GM12878 (cell line): ENCODE data around the gene DMRTC2. TPM values are rescaled to one million over a fixed set of nuclear protein-coding genes. Genes with fewer than 3 reads are reported as not detected.

ENCODE experiments used
- CREB1 ChIP-seq: IDR thresholded peaks from 2 replicates; pipeline ENCODE4 v1.6.1; 2012; ENCODE audit warnings: low read depth, mild to moderate bottlenecking, inconsistent platforms
- IKZF2 ChIP-seq, 2 experiments: fragments of 450-650 bp; IDR thresholded peaks; 2 replicates each; pipeline ENCODE4 v1.6.1; 2017; ENCODE audit warnings: mild to moderate bottlenecking in 2 of 2, moderate library complexity in 2 of 2
- KAT2A ChIP-seq: conservative IDR thresholded peaks from 2 replicates; pipeline ENCODE4 v1.6.1; 2011; ENCODE audit warnings: low read depth, low read length; ENCODE audit not compliant: control insufficient read depth
- KDM1A ChIP-seq: fragments of 200-600 bp; sonication (generic); IDR thresholded peaks from 2 replicates; pipeline ENCODE4 v1.6.1; 2016; ENCODE audit warnings: borderline replicate concordance
- NR2C2 ChIP-seq: IDR thresholded peaks from 2 replicates; pipeline ENCODE4 v1.6.1; 2011; ENCODE audit warnings: borderline replicate concordance, low read depth; ENCODE audit not compliant: control insufficient read depth, insufficient read length
- RCOR1 ChIP-seq: conservative IDR thresholded peaks from 2 replicates; pipeline ENCODE4 v1.6.1; 2012; ENCODE audit warnings: low read depth, low read length, improper control_type of control experiment
- SRF ChIP-seq, 2 experiments: IDR thresholded peaks; 2 replicates each; pipeline ENCODE4 v1.6.1; 2011; ENCODE audit warnings: low read depth in 2 of 2, low read length in 2 of 2, mild to moderate bottlenecking in 1 of 2, moderate library complexity in 1 of 2
- ZNF217 ChIP-seq: fragments of 450-650 bp; IDR thresholded peaks from 2 replicates; pipeline ENCODE4 v1.6.1; 2017; ENCODE audit warnings: antibody characterized with exemption, mild to moderate bottlenecking
- ZNF622 ChIP-seq: fragments of 450-650 bp; IDR thresholded peaks from 2 replicates; pipeline ENCODE4 v1.6.1; 2017; ENCODE audit warnings: mild to moderate bottlenecking, inconsistent platforms
- polyA plus RNA-seq, 11 experiments: library from polyadenylated mRNA; depleted of rRNA in 4 of 11; unstranded in 6 of 11; stranded (reverse) in 5 of 11; fragments of >200 nt; fragmentation: Nextera tagmentation in 4 of 11; fragmentation: Illumina TruSeq in 1 of 11; extraction: Ambion mirVana in 4 of 11; extraction: Trizol in 1 of 11; gene quantifications; 1 replicate in 1 of 11; 2 replicates in 10 of 11; pipeline versions ENCODE4 v1.2.1 to v1.2.3, GENCODE V29; 2011 to 2016; ENCODE audit warnings: inconsistent platforms in 2 of 11, missing spikeins in 2 of 11, low read depth in 1 of 11
- total RNA-seq, 4 experiments: library from RNA; depleted of rRNA in 3 of 4; stranded (reverse); fragments of >200 nt in 3 of 4; fragmentation: Illumina TruSeq in 1 of 4; extraction: Trizol in 1 of 4; gene quantifications; 2 replicates each; pipeline versions ENCODE4 v1.2.1 to v1.2.3, GENCODE V29; 2013 to 2021
- TF ChIP-seq, protein P1 (sequence below): fragments of 450-650 bp; IDR thresholded peaks from 2 replicates; pipeline ENCODE4 v1.6.1; 2017; ENCODE audit warnings: mild to moderate bottlenecking, moderate library complexity
- TF ChIP-seq, protein P2 (sequence below): fragments of 150-350 bp; IDR thresholded peaks from 2 replicates; pipeline ENCODE4 v1.6.1; 2016; ENCODE audit warnings: low read depth, low read length
- TF ChIP-seq, protein P3 (sequence below): fragments of 450-650 bp; IDR thresholded peaks from 2 replicates; pipeline ENCODE4 v1.6.1; 2018; ENCODE audit warnings: mild to moderate bottlenecking, low read depth, moderate library complexity; ENCODE audit not compliant: partially characterized antibody
- TF ChIP-seq, protein P4 (sequence below): fragments of 450-650 bp; IDR thresholded peaks from 2 replicates; pipeline ENCODE4 v1.6.1; 2014; ENCODE audit warnings: mild to moderate bottlenecking
- TF ChIP-seq, protein P5 (sequence below): fragments of 450-650 bp; IDR thresholded peaks from 2 replicates; pipeline ENCODE4 v1.6.1; 2018; ENCODE audit warnings: borderline replicate concordance, mild to moderate bottlenecking; ENCODE audit not compliant: partially characterized antibody

The DMRTC2 gene
- total and polyA plus RNA-seq, 10 of the 15 experiments (the other 5 are each of a cell fraction or from before 2014, with no cell fraction given): not detected

DNA sequence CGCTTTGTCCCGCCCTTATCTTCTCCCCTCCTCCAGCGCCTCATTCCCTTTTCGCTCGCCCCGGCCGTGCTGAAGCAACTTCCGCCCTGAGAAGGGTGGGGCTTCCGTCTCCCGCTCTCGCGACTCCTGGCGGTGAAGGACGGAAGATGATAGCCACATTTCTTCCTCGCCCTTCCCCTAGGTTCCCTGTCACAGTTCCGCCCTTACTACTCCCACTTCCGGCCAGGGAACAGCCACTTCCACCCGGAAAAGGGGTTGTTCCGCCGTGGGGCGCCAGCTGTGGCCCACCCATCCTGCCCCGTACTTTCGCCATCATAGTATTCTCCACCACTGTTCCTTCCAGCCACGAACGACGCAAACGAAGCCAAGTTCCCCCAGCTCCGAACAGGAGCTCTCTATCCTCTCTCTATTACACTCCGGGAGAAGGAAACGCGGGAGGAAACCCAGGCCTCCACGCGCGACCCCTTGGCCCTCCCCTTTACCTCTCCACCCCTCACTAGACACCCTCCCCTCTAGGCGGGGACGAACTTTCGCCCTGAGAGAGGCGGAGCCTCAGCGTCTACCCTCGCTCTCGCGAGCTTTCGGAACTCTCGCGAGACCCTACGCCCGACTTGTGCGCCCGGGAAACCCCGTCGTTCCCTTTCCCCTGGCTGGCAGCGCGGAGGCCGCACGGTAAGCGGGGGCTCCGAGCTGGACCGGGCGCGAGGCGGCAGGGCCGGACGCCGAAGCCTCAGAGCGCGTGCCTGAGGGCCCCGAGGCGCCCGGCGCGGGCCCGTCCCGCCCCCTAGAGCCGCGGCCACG is 15.0 kb downstream of the DMRTC2 start, which contains the start of gene RPS19 (continued):
- TF ChIP-seq, protein P1, sequence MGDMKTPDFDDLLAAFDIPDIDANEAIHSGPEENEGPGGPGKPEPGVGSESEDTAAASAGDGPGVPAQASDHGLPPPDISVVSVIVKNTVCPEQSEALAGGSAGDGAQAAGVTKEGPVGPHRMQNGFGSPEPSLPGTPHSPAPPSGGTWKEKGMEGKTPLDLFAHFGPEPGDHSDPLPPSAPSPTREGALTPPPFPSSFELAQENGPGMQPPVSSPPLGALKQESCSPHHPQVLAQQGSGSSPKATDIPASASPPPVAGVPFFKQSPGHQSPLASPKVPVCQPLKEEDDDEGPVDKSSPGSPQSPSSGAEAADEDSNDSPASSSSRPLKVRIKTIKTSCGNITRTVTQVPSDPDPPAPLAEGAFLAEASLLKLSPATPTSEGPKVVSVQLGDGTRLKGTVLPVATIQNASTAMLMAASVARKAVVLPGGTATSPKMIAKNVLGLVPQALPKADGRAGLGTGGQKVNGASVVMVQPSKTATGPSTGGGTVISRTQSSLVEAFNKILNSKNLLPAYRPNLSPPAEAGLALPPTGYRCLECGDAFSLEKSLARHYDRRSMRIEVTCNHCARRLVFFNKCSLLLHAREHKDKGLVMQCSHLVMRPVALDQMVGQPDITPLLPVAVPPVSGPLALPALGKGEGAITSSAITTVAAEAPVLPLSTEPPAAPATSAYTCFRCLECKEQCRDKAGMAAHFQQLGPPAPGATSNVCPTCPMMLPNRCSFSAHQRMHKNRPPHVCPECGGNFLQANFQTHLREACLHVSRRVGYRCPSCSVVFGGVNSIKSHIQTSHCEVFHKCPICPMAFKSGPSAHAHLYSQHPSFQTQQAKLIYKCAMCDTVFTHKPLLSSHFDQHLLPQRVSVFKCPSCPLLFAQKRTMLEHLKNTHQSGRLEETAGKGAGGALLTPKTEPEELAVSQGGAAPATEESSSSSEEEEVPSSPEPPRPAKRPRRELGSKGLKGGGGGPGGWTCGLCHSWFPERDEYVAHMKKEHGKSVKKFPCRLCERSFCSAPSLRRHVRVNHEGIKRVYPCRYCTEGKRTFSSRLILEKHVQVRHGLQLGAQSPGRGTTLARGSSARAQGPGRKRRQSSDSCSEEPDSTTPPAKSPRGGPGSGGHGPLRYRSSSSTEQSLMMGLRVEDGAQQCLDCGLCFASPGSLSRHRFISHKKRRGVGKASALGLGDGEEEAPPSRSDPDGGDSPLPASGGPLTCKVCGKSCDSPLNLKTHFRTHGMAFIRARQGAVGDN: peak; percentile 92
- TF ChIP-seq SRF (IDR thresholded peaks at IDR 0.05; ENCODE audit: low read depth in 2 of 2, low read length in 2 of 2) (peak in 1 of 2 experiments; percentile 61; a peak in 1 of 4 replicates), ZNF217 (peak; percentile 64; the same call in 1 of the 2 replicates), RCOR1 (peak; percentile 99), CREB1 (peak; percentile 80), IKZF2 (IDR thresholded peaks at IDR 0.05) (peak; percentile 97), ZNF622 (no peak), KDM1A (no peak), KAT2A (no peak), NR2C2 (no peak)
- TF ChIP-seq, protein P2, sequence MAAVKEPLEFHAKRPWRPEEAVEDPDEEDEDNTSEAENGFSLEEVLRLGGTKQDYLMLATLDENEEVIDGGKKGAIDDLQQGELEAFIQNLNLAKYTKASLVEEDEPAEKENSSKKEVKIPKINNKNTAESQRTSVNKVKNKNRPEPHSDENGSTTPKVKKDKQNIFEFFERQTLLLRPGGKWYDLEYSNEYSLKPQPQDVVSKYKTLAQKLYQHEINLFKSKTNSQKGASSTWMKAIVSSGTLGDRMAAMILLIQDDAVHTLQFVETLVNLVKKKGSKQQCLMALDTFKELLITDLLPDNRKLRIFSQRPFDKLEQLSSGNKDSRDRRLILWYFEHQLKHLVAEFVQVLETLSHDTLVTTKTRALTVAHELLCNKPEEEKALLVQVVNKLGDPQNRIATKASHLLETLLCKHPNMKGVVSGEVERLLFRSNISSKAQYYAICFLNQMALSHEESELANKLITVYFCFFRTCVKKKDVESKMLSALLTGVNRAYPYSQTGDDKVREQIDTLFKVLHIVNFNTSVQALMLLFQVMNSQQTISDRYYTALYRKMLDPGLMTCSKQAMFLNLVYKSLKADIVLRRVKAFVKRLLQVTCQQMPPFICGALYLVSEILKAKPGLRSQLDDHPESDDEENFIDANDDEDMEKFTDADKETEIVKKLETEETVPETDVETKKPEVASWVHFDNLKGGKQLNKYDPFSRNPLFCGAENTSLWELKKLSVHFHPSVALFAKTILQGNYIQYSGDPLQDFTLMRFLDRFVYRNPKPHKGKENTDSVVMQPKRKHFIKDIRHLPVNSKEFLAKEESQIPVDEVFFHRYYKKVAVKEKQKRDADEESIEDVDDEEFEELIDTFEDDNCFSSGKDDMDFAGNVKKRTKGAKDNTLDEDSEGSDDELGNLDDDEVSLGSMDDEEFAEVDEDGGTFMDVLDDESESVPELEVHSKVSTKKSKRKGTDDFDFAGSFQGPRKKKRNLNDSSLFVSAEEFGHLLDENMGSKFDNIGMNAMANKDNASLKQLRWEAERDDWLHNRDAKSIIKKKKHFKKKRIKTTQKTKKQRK: no peak
- TF ChIP-seq, protein P3, sequence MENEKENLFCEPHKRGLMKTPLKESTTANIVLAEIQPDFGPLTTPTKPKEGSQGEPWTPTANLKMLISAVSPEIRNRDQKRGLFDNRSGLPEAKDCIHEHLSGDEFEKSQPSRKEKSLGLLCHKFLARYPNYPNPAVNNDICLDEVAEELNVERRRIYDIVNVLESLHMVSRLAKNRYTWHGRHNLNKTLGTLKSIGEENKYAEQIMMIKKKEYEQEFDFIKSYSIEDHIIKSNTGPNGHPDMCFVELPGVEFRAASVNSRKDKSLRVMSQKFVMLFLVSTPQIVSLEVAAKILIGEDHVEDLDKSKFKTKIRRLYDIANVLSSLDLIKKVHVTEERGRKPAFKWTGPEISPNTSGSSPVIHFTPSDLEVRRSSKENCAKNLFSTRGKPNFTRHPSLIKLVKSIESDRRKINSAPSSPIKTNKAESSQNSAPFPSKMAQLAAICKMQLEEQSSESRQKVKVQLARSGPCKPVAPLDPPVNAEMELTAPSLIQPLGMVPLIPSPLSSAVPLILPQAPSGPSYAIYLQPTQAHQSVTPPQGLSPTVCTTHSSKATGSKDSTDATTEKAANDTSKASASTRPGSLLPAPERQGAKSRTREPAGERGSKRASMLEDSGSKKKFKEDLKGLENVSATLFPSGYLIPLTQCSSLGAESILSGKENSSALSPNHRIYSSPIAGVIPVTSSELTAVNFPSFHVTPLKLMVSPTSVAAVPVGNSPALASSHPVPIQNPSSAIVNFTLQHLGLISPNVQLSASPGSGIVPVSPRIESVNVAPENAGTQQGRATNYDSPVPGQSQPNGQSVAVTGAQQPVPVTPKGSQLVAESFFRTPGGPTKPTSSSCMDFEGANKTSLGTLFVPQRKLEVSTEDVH: peak; percentile 96
- TF ChIP-seq, protein P4, sequence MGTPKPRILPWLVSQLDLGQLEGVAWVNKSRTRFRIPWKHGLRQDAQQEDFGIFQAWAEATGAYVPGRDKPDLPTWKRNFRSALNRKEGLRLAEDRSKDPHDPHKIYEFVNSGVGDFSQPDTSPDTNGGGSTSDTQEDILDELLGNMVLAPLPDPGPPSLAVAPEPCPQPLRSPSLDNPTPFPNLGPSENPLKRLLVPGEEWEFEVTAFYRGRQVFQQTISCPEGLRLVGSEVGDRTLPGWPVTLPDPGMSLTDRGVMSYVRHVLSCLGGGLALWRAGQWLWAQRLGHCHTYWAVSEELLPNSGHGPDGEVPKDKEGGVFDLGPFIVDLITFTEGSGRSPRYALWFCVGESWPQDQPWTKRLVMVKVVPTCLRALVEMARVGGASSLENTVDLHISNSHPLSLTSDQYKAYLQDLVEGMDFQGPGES: no peak
- TF ChIP-seq, protein P5, sequence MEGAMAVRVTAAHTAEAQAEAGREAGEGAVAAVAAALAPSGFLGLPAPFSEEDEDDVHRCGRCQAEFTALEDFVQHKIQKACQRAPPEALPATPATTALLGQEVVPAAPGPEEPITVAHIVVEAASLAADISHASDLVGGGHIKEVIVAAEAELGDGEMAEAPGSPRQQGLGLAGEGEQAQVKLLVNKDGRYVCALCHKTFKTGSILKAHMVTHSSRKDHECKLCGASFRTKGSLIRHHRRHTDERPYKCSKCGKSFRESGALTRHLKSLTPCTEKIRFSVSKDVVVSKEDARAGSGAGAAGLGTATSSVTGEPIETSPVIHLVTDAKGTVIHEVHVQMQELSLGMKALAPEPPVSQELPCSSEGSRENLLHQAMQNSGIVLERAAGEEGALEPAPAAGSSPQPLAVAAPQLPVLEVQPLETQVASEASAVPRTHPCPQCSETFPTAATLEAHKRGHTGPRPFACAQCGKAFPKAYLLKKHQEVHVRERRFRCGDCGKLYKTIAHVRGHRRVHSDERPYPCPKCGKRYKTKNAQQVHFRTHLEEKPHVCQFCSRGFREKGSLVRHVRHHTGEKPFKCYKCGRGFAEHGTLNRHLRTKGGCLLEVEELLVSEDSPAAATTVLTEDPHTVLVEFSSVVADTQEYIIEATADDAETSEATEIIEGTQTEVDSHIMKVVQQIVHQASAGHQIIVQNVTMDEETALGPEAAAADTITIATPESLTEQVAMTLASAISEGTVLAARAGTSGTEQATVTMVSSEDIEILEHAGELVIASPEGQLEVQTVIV: peak; percentile 87
